H1 (cell line): Measurements from ENCODE around the gene RAB33A. TPM values are rescaled to one million over a fixed set of nuclear protein-coding genes. Genes with fewer than 3 reads are reported as not detected.

Experiments
- CTCF ChIA-PET: fragments of 300-600 bp; sonication (Branson Sonifier 250); formaldehyde crosslinking; loops from one replicate; lab custom pipeline; 2021; ENCODE audit not compliant: partially characterized antibody; lab: Charles Lee
- POLR2A ChIA-PET: fragments of 300-600 bp; sonication (Branson Sonifier 250); formaldehyde crosslinking; loops from one replicate; lab custom pipeline; 2021; ENCODE audit warnings: inconsistent platforms; ENCODE audit not compliant: partially characterized antibody; lab: Charles Lee
- DNase-seq, 2 experiments: peaks; one replicate each; pipeline versions ENCODE4 v3.0.0 to v3.0.0-alpha.2; 2010 to 2022; ENCODE audit warnings: low spot score in 2 of 2, low read depth in 1 of 2, mixed read lengths in 1 of 2
- FAIRE-seq: peaks from 2 replicates; lab custom pipeline; 2011; peaks lifted over from hg19 to GRCh38; lab: Jason Lieb, UNC
- H2AFZ ChIP-seq: 2 replicates; pipeline ENCODE4 v1.8.1; 2012; ENCODE audit warnings: low read length, inconsistent platforms
- H2AK5ac ChIP-seq: 2 replicates; pipeline ENCODE4 v1.6.1; 2013; ENCODE audit warnings: low read depth, low read length
- H2BK120ac ChIP-seq: replicated peaks from 2 replicates; pipeline ENCODE3; 2013; ENCODE audit warnings: low read depth, low read length, inconsistent platforms
- H2BK12ac ChIP-seq: 2 replicates; pipeline ENCODE4 v1.6.1; 2013; ENCODE audit warnings: low read depth, low read length
- H2BK15ac ChIP-seq: 2 replicates; pipeline ENCODE4 v1.6.1; 2013; ENCODE audit warnings: low read length
- H2BK20ac ChIP-seq: 2 replicates; pipeline ENCODE4 v1.6.1; 2013; ENCODE audit warnings: low read length
- H2BK5ac ChIP-seq: 2 replicates; pipeline ENCODE4 v1.6.1; 2013; ENCODE audit warnings: low read depth, low read length
- H3K14ac ChIP-seq: 2 replicates; pipeline ENCODE4 v1.6.1; 2013; ENCODE audit warnings: inconsistent platforms; ENCODE audit not compliant: insufficient read length
- H3K18ac ChIP-seq: 2 replicates; pipeline ENCODE4 v1.6.1; 2013; ENCODE audit warnings: low read length; ENCODE audit errors: extremely low read depth
- H3K23ac ChIP-seq: 2 replicates; pipeline ENCODE4 v1.6.1; 2013; ENCODE audit warnings: inconsistent platforms; ENCODE audit not compliant: insufficient read length
- H3K23me2 ChIP-seq: 2 replicates; pipeline ENCODE4 v1.6.1; 2013; ENCODE audit warnings: low read depth, low read length
- H3K27ac ChIP-seq: 2 replicates; pipeline ENCODE4 v1.6.1; 2011; ENCODE audit warnings: low read depth, low read length, inconsistent platforms
- H3K27me3 ChIP-seq, 4 experiments: replicated peaks in 1 of 4; 1 replicate in 1 of 4; 2 replicates in 3 of 4; pipeline versions ENCODE4 v1.6.1 to v1.8.1; 2011 to 2013; ENCODE audit warnings: low read length in 3 of 4, mild to moderate bottlenecking in 3 of 4, inconsistent platforms in 2 of 4, mixed read lengths in 2 of 4, moderate library complexity in 1 of 4; ENCODE audit not compliant: control insufficient read depth in 3 of 4, insufficient read depth in 3 of 4; ENCODE audit errors: extremely low read depth in 1 of 4
- H3K36me3 ChIP-seq, 4 experiments: 2 replicates each; pipeline versions ENCODE4 v1.6.1 to v1.8.1; 2011 to 2013; ENCODE audit warnings: mild to moderate bottlenecking in 4 of 4, low read length in 3 of 4, moderate library complexity in 2 of 4, control low read depth in 1 of 4, inconsistent platforms in 1 of 4; ENCODE audit not compliant: insufficient read depth in 4 of 4, control insufficient read depth in 2 of 4
- H3K4ac ChIP-seq: replicated peaks from 2 replicates; pipeline ENCODE3; 2013; ENCODE audit warnings: low read length, low read depth, mixed read lengths, inconsistent platforms; ENCODE audit not compliant: insufficient read length
- H3K4me1 ChIP-seq, 4 experiments: replicated peaks in 1 of 4; 1 replicate in 1 of 4; 2 replicates in 3 of 4; pipeline versions ENCODE4 v1.6.1 to v1.8.1; 2011 to 2013; ENCODE audit warnings: low read length in 3 of 4, inconsistent platforms in 2 of 4, mixed read lengths in 1 of 4; ENCODE audit not compliant: insufficient read depth in 4 of 4, control insufficient read depth in 3 of 4
- H3K4me2 ChIP-seq, 2 experiments: 2 replicates each; pipeline versions ENCODE4 v1.6.1 to v1.8.1; 2011 to 2013; ENCODE audit warnings: low read depth in 2 of 2, low read length in 2 of 2, control low read depth in 1 of 2, inconsistent platforms in 1 of 2, mild to moderate bottlenecking in 1 of 2; ENCODE audit not compliant: insufficient read depth in 1 of 2
- H3K4me3 ChIP-seq, 4 experiments: fragments of 200-600, 300-600 bp in 1 of 4; sonication (generic), shearing (Covaris generic), sonication (Bioruptor Twin) in 1 of 4; 2 replicates each; pipeline versions ENCODE4 v1.5.1 to v1.8.1; 2011 to 2016; ENCODE audit warnings: low read length in 4 of 4, low read depth in 3 of 4, control low read depth in 2 of 4, inconsistent platforms in 2 of 4, mild to moderate bottlenecking in 2 of 4, mixed read lengths in 1 of 4, moderate library complexity in 1 of 4; ENCODE audit not compliant: insufficient read depth in 2 of 4; ENCODE audit errors: extremely low read depth in 1 of 4
- H3K56ac ChIP-seq: replicated peaks from 2 replicates; pipeline ENCODE3; 2013; ENCODE audit warnings: low read depth, mild to moderate bottlenecking, mixed read lengths, low read length, inconsistent platforms; ENCODE audit not compliant: insufficient read length
- H3K79me1 ChIP-seq: 2 replicates; pipeline ENCODE4 v1.6.1; 2013; ENCODE audit warnings: low read depth, low read length, control low read depth
- H3K79me2 ChIP-seq, 2 experiments: 2 replicates each; pipeline versions ENCODE4 v1.6.1 to v1.8.1; 2012 to 2013; ENCODE audit warnings: low read length in 2 of 2, mild to moderate bottlenecking in 2 of 2, inconsistent platforms in 1 of 2; ENCODE audit not compliant: insufficient read depth in 2 of 2, control insufficient read depth in 1 of 2
- H3K9ac ChIP-seq, 4 experiments: replicated peaks in 1 of 4; 1 replicate in 1 of 4; 2 replicates in 3 of 4; pipeline versions ENCODE4 v1.6.1 to v1.8.1; 2011 to 2013; ENCODE audit warnings: low read depth in 3 of 4, low read length in 3 of 4, control low read depth in 2 of 4, mild to moderate bottlenecking in 2 of 4, moderate library complexity in 2 of 4, inconsistent platforms in 1 of 4; ENCODE audit errors: extremely low read depth in 1 of 4
- H3K9me3 ChIP-seq, 2 experiments: 2 replicates each; pipeline versions ENCODE4 v1.6.1 to v1.8.1; 2012 to 2013; ENCODE audit warnings: mild to moderate bottlenecking in 2 of 2, moderate library complexity in 2 of 2, control low read depth in 1 of 2, inconsistent platforms in 1 of 2, low read depth in 1 of 2, low read length in 1 of 2, mixed read lengths in 1 of 2; ENCODE audit not compliant: insufficient read depth in 2 of 2
- H4K20me1 ChIP-seq, 2 experiments: replicated peaks in 1 of 2; 2 replicates each; pipeline versions ENCODE3 to v1.8.1; 2011 to 2013; ENCODE audit warnings: inconsistent platforms in 2 of 2, low read length in 2 of 2, mild to moderate bottlenecking in 1 of 2; ENCODE audit not compliant: insufficient read depth in 2 of 2, control insufficient read depth in 1 of 2
- H4K5ac ChIP-seq: 2 replicates; pipeline ENCODE4 v1.6.1; 2013; ENCODE audit warnings: low read length, low read depth, mixed read lengths, inconsistent platforms; ENCODE audit not compliant: insufficient read length
- H4K8ac ChIP-seq: 2 replicates; pipeline ENCODE4 v1.8.0; 2013; ENCODE audit warnings: mild to moderate bottlenecking, moderate library complexity, low read length, inconsistent platforms; ENCODE audit not compliant: insufficient read depth; ENCODE audit errors: extremely low read depth
- H4K91ac ChIP-seq: replicated peaks from 2 replicates; pipeline ENCODE3; 2013; ENCODE audit warnings: low read length, mixed read lengths, inconsistent platforms; ENCODE audit not compliant: insufficient read length
- POLR2AphosphoS5 ChIP-seq: IDR thresholded peaks from 2 replicates; pipeline ENCODE4 v1.6.1; 2011; ENCODE audit warnings: low read depth, low read length
- TCF12 ChIP-seq: IDR thresholded peaks from 2 replicates; pipeline ENCODE4 v1.6.1; 2011; ENCODE audit warnings: low read depth, mild to moderate bottlenecking, low read length
- USF2 ChIP-seq: IDR thresholded peaks from 2 replicates; pipeline ENCODE4 v1.6.1; 2011; ENCODE audit warnings: low read length, improper control_type of control experiment
- polyA plus RNA-seq, 7 experiments: library from polyadenylated mRNA; depleted of rRNA in 3 of 7; stranded (reverse) in 5 of 7; unstranded in 2 of 7; fragments of >200 nt in 5 of 7; fragments of 200-250 nt in 2 of 7; gene quantifications; 1 replicate in 5 of 7; 2 replicates in 1 of 7; 4 replicates in 1 of 7; pipeline versions ENCODE4 v1.2.1 to v1.2.3, GENCODE V29; 2011 to 2013; ENCODE audit warnings: missing spikeins in 2 of 7, mixed read lengths in 2 of 7
- total RNA-seq: library from RNA; stranded (reverse); fragmentation: NEBNext Ultra II Directional; extraction: Animal tissue kit (Norgen Biotek cat#: 25700); gene quantifications from 2 replicates; pipeline ENCODE4 v1.2.1, GENCODE V29; 2021

RAB33A gene
- total and polyA plus RNA-seq, 2 of the 8 experiments (the other 6 are each of a cell fraction or from before 2014, with no cell fraction given) = 2.8 to 4.6 TPM

GRCh38 chrX:130176354-130176776, 4.6 kb downstream of the RAB33A start:
- Histone ChIP-seq H3K36me3 (no peaks in the 10 kb centered on the region), H4K91ac (no peak overlapping the region), H3K79me2 (no peaks in the 10 kb centered on the region), H3K23ac (no peak overlapping the region), H2BK15ac (no peak overlapping the region), H4K20me1 (no peaks in the 10 kb centered on the region), H3K27ac (no peak overlapping the region), H3K4me1 (no peaks in the 10 kb centered on the region; a peak in 1 of 7 replicates), H2BK120ac (no peak overlapping the region), H3K27me3 (peaks cover 0 to 11% (median 9%) of the 10 kb centered on the region in 4 experiments; a peak in 6 of 7 replicates), H2BK12ac (no peak overlapping the region), H3K18ac (no peak overlapping the region), H3K56ac (no peak overlapping the region), H2BK5ac (no peak overlapping the region), H3K4ac (no peak overlapping the region), H3K4me3 (no peak overlapping the region), H3K79me1 (no peaks in the 10 kb centered on the region), H3K14ac (no peak overlapping the region), H2AFZ (no peak overlapping the region), H2BK20ac (no peak overlapping the region), H3K9me3 (no peaks in the 10 kb centered on the region), H4K8ac (no peak overlapping the region), H2AK5ac (no peak overlapping the region), H3K23me2 (peaks cover 10% of the 10 kb centered on the region; the same call in 1 of the 2 replicates), H3K9ac (no peak overlapping the region), H3K4me2 (no peak overlapping the region), H4K5ac (no peak overlapping the region)
- no peak for TF ChIP-seq TCF12
- TF ChIP-seq POLR2AphosphoS5 = no peak
- TF ChIP-seq USF2 = no peak
- POLR2A ChIA-PET = no interaction called here
- DNase-seq (no peak), FAIRE-seq (no peak)
- CTCF ChIA-PET = interaction anchor here (0.5 to 2.7 kb wide), 5 partner anchors 15 to 1647 kb away, joined by 3 to 12 read pairs (median 4); no protein-coding TSS in a partner anchor
